Skeletal muscle cell (primary cell): ENCODE measurements around the gene ARHGAP30.
"Not testable (repeated sequence)": the region's sequence is repeated elsewhere in the genome, so short reads cannot be mapped to it uniquely, and the experiment has no call there.

Source experiments
- DNase-seq: peaks from one replicate; pipeline ENCODE4 v3.0.0-alpha.2; 2010; ENCODE audit warnings: low read depth
- H3K4me3 ChIP-seq: 2 replicates; pipeline ENCODE4 v1.5.1; 2011; ENCODE audit warnings: low read depth, mild to moderate bottlenecking, control low read depth, low read length, moderate library complexity

ARHGAP30 gene, protein sequence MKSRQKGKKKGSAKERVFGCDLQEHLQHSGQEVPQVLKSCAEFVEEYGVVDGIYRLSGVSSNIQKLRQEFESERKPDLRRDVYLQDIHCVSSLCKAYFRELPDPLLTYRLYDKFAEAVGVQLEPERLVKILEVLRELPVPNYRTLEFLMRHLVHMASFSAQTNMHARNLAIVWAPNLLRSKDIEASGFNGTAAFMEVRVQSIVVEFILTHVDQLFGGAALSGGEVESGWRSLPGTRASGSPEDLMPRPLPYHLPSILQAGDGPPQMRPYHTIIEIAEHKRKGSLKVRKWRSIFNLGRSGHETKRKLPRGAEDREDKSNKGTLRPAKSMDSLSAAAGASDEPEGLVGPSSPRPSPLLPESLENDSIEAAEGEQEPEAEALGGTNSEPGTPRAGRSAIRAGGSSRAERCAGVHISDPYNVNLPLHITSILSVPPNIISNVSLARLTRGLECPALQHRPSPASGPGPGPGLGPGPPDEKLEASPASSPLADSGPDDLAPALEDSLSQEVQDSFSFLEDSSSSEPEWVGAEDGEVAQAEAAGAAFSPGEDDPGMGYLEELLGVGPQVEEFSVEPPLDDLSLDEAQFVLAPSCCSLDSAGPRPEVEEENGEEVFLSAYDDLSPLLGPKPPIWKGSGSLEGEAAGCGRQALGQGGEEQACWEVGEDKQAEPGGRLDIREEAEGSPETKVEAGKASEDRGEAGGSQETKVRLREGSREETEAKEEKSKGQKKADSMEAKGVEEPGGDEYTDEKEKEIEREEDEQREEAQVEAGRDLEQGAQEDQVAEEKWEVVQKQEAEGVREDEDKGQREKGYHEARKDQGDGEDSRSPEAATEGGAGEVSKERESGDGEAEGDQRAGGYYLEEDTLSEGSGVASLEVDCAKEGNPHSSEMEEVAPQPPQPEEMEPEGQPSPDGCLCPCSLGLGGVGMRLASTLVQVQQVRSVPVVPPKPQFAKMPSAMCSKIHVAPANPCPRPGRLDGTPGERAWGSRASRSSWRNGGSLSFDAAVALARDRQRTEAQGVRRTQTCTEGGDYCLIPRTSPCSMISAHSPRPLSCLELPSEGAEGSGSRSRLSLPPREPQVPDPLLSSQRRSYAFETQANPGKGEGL

DNA sequence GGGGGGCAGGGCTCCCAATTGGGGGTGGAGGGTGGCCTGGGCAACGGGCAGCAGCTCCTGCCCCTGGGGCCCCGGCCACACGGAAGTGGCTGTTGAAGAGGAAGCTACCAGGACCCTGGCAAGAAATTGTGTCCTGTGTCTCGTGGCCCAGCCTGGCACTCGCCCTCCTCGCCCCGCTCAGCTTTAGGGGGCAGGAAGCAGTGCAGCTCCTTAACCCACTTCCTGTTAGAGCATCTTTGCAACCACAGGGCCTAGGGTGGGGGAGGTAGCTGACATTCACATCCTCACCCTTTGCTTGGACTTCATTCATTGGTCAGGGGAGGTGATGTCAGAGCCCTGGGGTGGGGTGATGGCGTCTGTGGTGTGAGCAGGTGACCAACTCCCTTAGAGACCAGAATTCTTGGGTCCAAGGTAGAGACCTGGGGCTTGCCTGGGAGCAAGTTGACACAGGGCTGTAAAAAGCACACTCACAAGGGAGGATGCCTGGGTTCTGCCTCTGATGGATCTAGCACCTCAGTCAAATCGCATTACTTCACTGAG is at the start of gene ARHGAP30:
ARHGAP30 (minus strand) TSS at position 161 of the 540 bp plus-strand sequence. CDS start 267 bp downstream, outside the sequence.
- no peak within 1 kb of the TSS for H3K4me3 ChIP-seq
- no peak for DNase-seq

DNA sequence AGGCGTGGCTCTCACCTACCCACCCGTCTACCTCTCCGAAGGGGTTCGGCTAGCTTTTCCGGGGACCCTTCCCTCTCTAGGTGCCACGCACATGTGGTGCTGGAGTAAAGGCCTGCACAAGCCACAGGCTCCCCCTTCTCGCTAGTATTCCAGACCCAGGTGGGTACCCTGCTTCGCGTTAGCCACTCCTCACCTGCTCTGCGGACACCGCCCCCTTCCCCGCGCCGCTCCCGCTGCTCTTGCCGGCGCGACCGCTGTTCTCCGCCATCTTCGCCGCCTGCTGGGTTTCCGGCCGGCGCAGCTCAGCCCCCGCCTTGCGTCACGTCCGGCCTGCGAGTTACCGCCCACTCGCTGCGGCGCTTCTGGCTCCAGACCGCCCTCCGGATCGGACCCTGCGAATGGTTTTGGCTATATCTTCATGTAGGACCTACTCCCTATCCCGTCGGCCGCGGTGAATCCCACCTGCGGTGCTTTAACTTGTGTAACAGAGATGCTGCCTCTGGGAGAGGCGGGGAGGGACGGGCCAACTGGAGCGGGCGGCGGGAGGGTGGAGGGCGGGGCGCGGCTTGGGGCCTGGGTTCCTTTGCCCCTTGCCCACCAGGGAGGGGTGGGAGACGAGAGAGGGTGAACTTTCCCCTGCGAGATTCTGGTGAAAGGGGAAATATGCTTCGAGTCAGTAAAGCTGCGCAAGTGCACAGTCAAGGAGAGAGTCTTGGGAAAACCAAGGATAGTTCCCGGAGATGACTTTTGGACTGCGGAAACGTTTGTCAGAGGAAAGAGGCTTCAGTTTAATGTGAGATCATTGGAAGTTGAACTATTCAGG is 48.3 kb upstream of the ARHGAP30 start, which contains the start of the genes NIT1 and PFDN2:
NIT1 (plus strand) TSS at position 347 of the 823 bp plus-strand sequence; CDS start at position 419, 72 bp downstream.
PFDN2 (minus strand) TSS at position 279 of the 823 bp plus-strand sequence; CDS start at position 268, 11 bp downstream.
- peak within 1 kb of the TSS; percentile 99 for H3K4me3 ChIP-seq
- peak; percentile 64 for DNase-seq

DNA sequence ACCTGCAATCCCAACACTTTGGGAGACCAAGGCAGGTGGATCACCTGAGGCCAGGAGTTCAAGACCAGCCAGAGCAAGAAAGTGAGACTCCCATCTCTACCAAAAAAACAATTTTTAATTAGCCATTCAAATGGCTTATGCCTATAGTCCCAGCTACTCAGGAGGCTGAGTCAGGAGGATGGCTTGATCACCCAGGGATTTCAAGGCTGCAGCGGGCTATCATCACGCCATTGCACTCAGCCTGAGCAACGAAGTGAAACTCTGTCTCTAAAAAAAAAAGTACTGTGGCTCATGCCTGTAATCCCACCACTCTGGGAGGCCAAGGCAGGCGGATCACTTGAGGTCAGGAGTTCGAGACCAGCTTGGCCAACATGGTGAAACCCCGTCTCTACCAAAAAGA is 46.3 kb upstream of the ARHGAP30 start:
- H3K4me3 ChIP-seq, DNase-seq: not testable (repeated sequence)

DNA sequence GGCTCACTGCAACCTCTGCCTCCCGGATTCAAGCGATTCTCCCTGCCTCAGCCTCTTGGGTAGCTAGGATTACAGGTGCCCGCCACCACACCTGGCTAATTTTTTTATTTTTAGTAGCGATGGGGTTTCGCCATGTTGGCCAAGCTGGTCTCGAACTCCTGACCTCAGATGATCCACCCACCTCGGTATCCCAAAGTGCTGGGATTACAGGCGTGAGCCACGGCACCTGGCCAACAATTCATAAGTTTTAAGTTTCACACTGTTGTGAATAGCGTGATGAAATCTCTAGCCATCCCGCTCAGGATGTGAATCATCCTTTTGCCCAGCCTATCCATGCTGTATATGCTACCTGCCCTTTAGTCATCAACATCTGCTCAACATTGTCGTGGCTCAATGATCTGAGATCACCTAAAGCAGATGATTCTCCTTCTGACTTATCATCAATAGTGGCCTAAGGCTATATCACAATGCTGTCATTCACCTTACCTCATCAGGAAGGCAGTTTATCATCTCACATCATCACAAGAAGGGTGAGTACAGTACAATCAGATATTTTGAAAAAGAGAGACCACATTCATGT is 45.5 kb upstream of the ARHGAP30 start:
- peak; percentile 86 for DNase-seq
- no peak overlapping the region for H3K4me3 ChIP-seq

DNA sequence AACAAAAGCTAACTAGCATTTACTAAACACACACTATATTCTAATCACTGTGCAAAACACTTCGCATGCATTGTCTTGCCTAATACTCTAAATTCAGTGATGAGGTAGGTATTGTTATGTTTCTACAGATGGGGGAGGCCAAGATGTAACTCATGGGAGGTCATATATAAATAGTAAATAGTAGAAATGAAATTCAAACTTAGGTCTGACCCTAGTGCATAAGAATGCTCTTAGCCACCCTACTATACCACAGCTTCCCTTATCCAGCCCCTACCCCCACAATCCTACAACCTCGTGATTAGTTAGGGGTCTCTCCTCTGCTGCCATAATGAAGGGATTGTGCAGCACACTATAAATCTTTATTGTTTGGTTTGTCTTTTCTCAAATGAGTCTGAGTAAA is 44.9 kb upstream of the ARHGAP30 start:
- H3K4me3 ChIP-seq, result no peak overlapping the region
- no peak for DNase-seq

DNA sequence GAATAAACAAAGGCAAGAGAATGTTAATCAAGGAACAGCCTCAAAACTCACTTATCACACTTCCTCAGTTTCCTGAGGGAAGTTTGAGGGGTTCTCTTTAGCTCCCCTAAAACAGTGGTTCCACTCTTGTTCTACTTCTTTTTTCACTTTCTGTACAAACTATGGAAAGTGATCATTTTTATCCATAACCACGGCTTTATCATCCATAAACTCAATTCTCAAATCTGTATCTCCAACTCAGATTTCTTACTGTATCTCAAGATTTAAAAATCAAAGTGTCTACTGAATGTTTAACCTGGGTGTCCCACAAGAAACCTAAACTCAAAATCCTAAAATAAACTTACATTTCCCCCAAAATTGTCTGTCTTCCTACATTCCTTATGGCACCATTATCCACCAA is 44.2 kb upstream of the ARHGAP30 start:
- no peak overlapping the region for H3K4me3 ChIP-seq
- DNase-seq, result no peak

DNA sequence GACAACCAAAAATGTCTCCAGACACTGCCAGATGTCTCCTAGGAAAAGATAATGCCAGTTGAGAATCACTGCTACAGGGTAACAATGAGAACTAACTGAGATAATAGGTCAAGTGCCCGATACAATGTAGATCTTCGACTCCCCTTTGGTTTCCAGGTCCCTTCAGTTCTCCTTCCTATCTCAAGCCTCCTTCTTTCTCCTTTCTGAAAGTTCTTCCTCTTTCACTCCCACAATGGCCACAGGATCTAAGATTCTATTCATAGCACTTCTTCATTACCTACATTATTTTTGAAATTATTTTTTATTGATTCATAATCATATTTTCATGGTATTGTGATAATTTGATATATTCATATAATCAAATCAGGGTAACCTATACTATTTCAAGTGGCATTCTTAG is 41.8 kb upstream of the ARHGAP30 start:
- no peak overlapping the region for H3K4me3 ChIP-seq
- DNase-seq, result no peak

DNA sequence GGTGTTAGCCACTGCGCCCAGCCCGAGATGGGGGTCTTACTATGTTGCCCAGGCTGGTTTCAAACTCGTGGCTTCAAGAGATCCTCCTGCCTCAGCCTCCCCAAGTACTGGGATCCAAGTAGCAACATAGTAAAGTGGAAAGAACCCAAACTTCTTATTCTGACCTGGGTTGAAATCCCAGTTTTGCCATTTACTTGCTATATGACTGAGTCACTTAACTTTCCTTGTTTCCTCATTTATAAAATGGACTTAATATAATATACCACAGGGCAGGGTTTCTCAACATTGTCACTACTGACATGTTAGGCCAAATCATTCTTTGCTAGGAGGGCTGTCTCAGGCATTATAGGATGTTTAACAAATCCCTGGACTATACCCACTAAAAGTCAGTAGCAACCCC is 41.4 kb upstream of the ARHGAP30 start:
- no peak for DNase-seq
- no peak overlapping the region for H3K4me3 ChIP-seq

DNA sequence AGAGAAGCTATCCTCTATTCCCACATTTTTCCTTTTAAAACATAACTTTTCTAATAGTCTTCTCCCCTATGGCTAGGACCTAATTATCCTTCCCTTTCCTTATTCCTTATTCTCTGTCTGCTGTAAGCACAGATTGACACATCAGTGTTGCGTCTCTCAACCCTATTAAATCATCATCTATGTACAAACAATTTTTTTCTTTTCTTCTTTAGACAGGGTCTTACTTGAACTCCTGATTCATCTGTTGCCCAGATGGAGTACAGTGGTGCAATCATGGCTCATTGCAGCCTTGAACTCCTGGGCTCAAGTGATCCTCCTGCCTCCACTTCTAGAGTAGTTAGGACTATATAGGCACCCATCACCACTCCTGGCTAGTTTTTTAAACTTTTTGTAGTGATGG is 36.7 kb upstream of the ARHGAP30 start:
- no peak for DNase-seq

DNA sequence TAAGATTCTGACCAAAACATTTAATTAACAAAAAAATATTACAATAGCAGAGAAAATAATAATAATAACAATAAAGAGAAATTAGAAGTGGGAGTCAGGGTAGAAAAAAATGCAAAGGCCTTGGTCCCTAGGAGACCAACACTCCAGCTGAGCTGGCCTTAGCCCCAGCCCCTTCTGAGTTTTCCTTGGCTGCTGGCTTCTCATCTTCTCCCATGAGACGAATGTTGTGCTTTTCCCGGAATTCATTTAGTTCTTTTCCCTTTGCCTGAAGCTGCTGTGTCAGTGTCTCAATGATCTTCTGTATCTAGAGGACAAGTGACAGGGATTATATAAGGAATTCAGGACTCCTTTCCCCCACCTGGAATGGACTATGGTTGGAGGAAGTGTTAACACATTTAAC is 30.9 kb upstream of the ARHGAP30 start:
- no peak for DNase-seq
- H3K4me3 ChIP-seq, result no peak overlapping the region

More for the DNA sequence above, 36.7 kb upstream of the ARHGAP30 start:
- H3K4me3 ChIP-seq, result no peak overlapping the region

DNA sequence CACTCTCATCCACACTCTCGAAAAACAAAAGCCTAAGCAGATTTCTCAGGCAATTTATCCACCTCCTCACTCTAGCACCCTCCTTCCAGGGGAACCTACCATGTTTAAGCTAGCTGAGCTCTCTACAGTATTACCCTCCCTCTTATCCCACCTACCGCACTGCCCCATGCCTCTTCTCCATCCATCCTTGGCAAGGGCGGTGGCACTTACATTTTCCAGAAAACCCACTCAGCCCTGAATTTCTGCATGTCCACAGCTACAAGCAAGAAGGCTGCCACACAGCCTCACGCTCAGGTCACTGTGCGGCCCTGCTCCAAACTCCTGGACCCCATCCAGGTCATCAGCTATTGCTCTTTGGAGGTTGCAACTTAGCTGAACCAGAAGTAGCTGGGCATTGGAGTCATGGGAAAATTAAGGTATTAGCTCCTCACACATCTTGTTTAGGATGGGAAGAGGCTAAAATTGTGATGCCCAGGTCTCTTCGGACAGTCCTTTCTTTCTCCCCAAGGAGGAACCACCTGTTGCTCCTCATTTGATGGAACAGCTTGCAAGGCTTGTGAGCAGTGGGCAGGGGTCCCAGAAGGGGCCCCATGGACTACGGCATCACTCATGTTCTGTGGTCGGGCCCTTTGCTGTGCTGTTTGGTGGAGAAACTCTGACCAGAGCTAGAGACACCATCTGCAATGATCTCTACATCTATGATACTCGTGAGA is 29.6 kb upstream of the ARHGAP30 start:
- H3K4me3 ChIP-seq, result no peak overlapping the region
- no peak for DNase-seq

DNA sequence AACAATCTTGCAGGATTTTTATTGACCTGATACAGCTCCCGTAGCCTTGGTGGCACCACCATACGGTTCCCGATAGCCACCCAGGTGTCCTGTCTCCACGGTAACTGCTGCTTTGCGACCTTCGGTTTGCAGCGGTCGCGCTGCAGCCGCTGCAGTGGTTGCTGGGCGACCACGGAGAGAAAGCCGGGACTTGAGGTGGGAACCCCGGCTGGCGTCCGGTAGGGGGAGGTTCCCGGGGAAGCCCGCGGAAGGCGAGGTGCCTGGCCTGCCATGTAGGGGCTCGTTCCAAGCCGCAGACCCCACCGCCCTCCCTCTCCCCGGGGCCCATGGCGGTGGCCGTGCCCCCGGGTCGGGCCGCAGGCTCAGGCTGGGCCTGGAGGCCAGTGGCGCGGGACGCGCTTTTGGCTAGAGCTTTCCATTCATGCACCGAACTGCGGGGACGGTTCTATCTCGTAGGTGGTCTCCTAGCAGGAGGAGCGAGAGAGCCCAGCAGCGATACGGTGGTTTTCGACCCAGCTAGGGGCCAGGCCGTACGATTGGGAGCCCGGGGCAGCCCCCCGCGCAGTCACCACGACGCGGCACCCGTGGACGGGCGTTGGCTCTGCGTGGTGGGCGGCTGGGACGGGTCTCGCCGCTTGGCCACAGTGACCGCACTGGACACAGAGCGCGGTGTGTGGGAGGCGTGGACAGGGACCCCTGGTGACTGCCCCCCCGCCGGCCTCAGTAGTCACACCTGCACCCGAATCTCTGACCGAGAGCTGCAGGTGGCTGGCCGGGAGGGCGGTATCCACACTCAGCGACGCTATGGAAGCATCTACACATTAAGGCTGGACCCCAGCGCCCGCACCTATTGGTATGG is 28.7 kb upstream of the ARHGAP30 start, which contains the start of gene KLHDC9:
KLHDC9 (plus strand) TSS at position 152 of the 859 bp plus-strand sequence; CDS start at position 327, 175 bp downstream.
- DNase-seq, result no peak
- peak within 1 kb of the TSS; percentile 57 for H3K4me3 ChIP-seq

DNA sequence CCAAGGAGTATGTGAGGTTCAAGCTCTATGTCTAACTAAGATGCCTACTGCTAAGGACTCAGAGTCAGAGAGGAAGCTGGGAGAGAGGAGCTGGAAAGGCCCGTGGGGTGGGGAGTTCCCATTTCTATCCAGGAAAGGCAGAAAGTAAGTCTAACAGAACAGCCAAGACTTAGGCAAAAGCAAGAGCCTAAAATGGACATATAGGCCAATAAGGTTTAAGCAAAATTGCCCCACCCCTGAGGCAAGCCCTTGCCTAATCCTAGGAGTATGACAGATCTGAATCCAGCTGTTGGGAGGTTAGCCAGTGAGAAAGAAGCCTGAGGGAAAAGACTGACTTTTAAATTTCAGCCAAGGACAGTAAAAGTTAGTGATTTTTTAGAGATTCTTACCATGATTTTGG is 26.8 kb upstream of the ARHGAP30 start:
- no peak overlapping the region for H3K4me3 ChIP-seq
- no peak for DNase-seq

DNA sequence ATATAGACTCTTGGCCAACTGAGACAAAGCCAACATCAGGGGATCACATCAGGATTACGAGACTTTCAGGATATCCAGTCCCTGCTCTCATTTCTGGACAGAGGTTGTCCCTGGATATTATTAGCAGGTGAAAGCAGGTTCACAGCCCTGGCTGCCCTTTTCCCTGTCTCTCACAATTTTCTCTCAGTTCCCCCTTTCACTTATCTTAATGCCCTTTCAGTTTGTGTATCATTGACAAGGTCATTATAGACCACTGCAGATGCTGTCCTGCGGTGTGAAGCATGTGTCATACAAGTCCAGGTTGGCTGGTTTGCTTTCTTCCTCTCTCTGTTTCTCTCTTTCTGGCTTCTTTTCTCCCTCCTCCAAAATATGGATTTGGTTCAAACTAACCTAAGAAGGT is 26.3 kb upstream of the ARHGAP30 start:
- no peak for DNase-seq
- H3K4me3 ChIP-seq, result no peak overlapping the region

DNA sequence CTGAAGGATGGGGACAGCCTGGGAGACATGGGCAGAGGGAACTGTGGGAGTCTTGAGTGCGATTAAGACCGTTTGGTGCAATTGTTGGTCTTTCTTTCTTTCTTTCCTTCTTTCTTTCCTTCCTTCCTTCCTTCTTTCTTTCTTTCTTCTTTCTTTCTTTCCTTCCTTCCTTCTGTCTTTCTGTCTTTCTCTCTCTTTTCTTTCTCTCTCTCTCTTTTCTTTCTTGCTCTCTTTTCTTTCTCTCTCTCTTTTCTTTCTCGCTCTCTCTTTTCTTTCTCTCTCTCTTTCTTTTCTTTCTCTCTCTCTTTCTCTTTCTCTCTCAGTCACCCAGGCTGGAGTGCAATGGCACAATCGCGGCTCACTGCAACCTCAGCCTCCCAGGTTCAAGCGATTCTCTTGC is 25.5 kb upstream of the ARHGAP30 start:
- H3K4me3 ChIP-seq, result no peak overlapping the region
- DNase-seq, result no peak

DNA sequence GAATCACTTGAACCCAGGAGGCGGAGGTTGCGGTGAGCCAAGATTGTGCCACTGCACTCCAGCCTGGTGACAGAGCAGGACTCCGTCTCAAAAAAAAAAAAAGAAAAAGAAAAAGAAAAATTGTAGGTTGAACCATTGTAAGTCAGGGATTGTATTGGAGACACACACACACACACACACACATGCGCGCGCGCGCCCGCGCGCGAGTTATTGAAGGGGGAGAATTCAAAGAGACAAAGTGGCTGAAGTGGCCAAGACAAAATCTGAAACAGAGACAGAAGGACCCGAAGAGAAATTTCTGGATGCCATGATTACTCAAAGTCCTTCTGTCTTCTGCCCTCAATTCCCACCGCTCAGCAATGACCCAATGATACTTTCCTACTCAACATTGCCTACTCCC is 24.8 kb upstream of the ARHGAP30 start:
- no peak overlapping the region for H3K4me3 ChIP-seq
- no peak for DNase-seq

DNA sequence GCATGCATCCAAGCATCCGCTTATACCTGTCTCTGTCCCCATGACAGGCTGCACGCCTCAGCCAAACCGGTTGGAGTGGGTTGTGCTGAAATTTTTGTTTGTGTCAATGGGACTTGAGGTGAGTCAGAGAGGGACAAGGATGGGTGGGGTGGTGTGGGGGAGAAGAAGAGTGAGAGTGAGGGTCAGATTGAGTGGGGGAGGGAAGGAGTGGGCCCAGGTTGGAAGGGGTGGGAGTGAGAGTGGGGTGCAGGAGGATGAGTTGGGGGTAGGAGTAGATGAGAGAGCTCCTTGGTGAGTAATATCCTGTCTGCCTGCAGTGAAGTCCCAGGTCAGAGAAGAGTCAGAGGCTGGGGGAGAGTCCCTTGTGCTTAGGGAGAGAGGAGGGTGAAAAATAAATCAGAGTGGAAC is 22.9 kb upstream of the ARHGAP30 start:
- DNase-seq, result no peak
- no peak overlapping the region for H3K4me3 ChIP-seq
